Mesenteric fat pad (tissue), 1 donor: ENCODE data around the gene ERBB4. TPM values are rescaled to one million over a fixed set of nuclear protein-coding genes. Genes with fewer than 3 reads are reported as not detected.
"Not testable (repeated sequence)": the region's sequence is repeated elsewhere in the genome, so short reads cannot be mapped to it uniquely, and the experiment has no call there.

ENCODE experiments used
- DNase-seq: peaks from one replicate; pipeline ENCODE4 v3.0.0-alpha.2; 2020; ENCODE audit warnings: low spot score
- total RNA-seq: library from RNA; stranded (reverse); fragmentation: NEBNext Ultra II Directional; extraction: Animal tissue kit (Norgen Biotek cat#: 25700); gene quantifications from one replicate; pipeline ENCODE4 v1.2.1, GENCODE V29; 2021
- donor health status: DM: yes; HTN: yes; CAD: no.

ERBB4 gene
- total RNA-seq, 1 donor from 2014 or later: 0.45 TPM

- DNase-seq: no peak
These were observed 384.7 kb downstream of the ERBB4 start for GRCh38 chr2:212153923-212154322.

- no peak for DNase-seq
These were observed 390.6 kb downstream of the ERBB4 start for GRCh38 chr2:212147921-212148513.

- DNase-seq: no peak
These were observed 392.2 kb downstream of the ERBB4 start for GRCh38 chr2:212146416-212146815.

GRCh38 chr2:212145121-212145520, 393.5 kb downstream of the ERBB4 start:
- DNase-seq: no peak

DNA sequence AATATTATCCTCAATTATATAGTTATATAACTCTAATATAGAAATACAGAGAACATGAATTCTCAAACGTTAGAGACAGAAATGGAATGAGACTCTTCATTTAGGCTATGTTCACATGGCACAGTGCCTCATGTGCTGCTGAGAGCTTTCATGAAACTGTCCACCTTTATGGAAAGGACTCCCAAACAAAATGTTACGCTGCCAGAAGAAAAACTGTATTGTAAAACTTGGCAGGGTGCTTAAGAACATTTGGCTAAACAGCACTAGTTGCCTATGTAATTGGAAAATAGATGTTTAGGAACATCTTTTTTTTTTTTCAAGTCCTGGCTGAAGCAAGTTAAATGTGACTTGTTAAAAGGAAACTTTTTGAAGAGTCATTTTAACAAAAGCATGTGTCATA, 396.0 kb downstream of the ERBB4 start:
- DNase-seq: no peak

DNA sequence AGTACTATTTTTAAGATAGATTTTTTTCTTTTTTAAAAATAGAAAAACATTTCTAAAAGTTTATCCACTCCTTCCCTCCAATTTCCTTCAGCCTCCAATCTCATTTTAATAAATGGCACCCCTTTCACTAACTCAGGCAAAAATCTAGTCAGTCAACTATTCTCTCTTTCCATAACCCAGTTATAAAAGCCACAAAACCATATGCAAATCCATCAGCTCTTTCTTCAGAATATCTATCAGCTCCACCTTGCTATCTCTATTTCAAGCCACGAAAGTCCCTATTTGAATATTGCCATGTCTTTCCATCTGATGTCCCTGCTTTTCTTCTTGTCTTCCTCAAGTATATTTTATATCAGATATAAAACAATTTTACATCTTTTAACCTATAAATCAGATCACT, 397.1 kb downstream of the ERBB4 start:
- no peak for DNase-seq

DNA sequence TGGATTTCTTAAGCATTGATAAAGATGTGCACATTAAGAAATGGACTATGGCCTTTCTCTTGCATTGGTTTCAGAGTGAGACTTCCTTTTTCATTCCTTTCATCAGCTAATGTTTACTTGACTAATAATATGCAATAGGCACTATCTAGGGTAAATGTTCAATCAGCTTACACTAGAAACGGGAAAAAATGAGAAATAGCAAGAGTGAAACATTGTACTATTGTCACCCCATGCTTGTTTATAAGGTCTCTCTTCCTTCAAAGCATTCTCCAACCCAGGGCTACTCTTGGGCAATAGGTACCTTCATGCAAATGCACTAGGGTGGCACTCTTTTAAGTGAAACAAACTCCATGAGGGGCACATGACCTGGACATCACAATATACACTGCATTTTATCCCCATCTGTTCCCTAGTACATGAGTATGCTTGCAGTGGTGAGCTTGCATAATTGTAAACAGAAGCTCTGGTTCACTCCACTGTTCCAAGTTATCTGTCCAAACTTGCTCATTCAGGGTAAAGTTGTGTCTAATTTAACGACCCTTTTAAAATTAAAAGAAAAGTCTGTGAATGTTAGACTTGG, 402.3 kb downstream of the ERBB4 start:
- no peak for DNase-seq

- DNase-seq: no peak
These were observed 402.9 kb downstream of the ERBB4 start for GRCh38 chr2:212135739-212136138.

DNA sequence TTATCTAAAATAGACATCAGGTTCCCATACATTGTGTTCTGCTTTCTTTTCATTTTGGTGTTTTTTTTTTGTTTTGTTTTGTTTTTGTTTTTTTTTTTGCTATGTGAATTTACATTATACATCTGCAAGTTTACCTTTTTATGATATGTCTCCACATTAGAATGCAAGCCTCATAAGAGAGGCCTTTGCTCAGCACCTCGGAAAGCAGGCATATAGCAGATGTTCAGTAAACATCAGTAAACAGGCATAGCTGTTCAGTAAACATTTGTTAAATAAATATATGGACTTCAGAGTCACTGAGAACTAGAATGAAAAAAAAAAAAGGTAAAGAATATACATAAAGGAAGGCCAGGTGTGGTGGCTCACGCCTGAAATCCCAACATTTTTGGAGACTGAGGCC, 405.3 kb downstream of the ERBB4 start:
- no peak for DNase-seq

GRCh38 chr2:212124598-212124997, 414.0 kb downstream of the ERBB4 start:
- no peak for DNase-seq

- no peak for DNase-seq
These were observed 419.0 kb downstream of the ERBB4 start for GRCh38 chr2:212119591-212119990.

DNA sequence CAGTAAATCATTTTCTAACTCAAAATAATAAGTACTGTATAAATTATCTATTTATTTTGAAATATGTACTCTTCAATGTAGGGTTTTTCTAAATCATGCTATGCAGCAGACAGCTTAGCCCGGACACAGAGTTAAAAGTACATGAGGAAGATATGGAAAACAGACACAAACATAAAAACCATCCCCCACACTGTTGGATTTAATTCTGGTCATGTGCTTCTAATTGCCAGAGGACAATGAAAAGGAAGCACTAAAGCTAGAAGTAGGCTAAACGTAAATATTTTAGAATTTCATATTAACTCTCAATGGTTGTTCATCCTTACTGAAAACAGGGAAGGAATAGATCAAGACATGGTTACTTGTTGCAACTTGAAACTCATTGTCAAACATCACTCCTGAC, 420.7 kb downstream of the ERBB4 start:
- DNase-seq: no peak

- no peak for DNase-seq
These were observed 424.1 kb downstream of the ERBB4 start for GRCh38 chr2:212114489-212114888.

- DNase-seq: no peak
These were observed 426.2 kb downstream of the ERBB4 start for GRCh38 chr2:212112401-212112800.

DNA sequence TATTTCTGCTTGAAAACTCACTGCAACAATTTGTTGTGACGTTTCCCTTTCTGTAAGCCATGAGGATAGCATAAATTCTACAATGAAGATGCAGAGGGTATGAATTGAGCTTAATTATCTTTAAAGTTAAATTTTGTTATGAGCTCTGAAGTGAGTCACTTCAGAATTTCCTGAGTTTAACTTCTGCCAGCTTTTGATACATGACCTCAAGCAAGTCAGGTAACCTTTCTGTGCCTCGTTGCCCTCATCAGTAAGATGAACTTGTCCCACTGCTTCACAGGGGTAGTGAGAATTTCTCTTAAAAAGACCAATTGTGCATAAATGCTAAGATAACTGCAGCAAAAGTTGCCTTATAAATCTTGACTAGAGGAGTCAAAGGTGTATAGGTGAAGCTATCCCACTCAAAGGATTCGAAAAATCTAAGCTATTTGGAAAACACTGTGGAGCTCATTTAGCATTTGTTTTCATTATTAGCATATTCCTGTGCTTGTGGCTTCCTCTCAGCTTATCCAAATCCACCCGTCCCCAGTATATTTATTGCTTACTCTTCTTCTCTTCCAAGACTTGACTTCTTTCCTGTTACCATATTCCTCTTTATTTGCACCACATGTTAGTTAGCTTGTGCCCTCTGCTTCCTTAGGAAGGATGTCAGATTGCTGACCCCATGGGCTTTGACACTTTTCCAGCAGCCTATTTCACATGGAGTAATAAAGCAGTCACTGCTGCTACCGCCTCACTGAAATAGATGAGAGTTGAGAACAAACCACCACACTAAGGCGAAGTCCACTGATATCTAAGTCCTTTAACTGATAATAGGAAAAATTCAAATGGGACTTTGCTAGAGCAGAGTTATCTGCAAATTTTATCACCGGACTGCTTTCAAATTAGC, 428.6 kb downstream of the ERBB4 start:
- DNase-seq: no peak

GRCh38 chr2:212109217-212109616, 429.4 kb downstream of the ERBB4 start:
- no peak for DNase-seq

- no peak for DNase-seq
These were observed 430.6 kb downstream of the ERBB4 start for GRCh38 chr2:212107989-212108388.

DNA sequence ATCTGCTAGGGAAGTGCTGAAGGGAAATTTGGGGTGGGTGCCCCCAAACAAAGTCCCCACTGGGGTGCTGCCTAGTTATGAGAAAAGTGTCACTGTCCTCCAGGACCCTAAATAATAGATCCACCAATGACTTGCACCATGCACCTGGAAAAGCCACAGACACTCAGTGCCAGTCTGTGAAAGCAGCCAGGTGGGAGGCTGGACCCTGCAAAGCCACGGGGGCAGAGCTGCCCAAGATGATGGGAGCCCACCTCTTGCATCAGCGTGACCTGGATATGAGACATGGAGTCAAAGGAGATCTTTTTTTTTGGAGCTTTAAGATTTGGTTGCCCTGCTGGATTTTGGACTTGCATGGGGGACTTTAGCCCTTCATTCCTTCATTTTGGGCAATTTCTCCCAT, 431.6 kb downstream of the ERBB4 start:
- no peak for DNase-seq

GRCh38 chr2:212106536-212106935, 432.1 kb downstream of the ERBB4 start:
- DNase-seq: not testable (repeated sequence)

DNA sequence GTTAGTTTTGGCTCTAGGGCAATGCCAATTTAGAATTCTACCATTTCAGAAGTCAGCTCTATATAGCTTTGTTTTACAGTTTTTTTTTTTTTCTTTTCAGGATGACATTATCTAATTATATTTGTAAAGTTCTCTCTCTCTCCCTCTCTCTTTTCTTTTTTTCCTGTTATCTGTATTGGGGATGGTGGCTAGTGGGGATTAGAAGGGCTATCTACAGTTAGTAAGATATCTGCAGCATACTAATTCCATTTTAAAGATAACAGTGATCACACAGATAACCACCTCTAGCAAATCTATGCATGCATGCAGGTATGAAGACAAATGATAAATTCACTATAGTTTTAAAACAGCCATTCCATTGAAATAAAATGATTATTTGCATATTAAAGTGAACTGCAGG, 438.9 kb downstream of the ERBB4 start:
- DNase-seq: no peak

DNA sequence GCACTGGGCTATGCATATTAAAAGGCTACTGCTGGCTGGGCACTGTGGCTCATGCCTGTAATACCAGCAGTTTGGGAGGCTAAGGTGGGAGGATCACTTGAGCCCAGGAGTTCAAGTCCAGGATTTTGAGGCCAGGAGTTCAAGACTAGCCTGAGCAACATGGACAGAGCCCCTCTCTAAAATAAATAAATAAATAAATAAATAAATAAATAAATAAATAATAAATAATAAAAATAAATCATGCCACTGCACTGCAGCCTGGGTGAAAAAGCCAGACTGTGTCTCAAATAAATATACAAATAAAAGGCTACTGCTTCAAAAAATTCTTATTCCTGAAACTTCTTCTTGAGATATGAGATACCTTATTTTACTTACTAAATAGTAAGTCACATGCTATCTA, 439.6 kb downstream of the ERBB4 start:
- DNase-seq: no peak

DNA sequence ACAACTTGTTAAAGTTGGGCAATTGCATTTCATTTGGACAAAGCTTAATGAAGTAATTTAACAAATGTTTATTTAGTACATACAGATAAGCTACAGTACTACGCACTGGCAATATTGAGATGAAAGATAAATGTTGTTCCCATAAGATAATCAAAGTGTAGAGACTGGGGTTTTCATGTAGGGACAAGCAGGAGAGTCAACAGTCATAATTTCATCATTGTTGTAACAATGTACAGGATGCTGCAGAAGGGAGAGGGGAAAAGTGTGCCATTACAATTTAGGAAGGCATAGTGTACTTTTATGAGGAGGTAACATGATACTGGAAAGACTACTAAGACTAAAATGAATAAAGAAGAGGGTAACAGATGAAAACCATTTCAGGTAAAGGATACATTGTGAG, 441.6 kb downstream of the ERBB4 start:
- DNase-seq: no peak

DNA sequence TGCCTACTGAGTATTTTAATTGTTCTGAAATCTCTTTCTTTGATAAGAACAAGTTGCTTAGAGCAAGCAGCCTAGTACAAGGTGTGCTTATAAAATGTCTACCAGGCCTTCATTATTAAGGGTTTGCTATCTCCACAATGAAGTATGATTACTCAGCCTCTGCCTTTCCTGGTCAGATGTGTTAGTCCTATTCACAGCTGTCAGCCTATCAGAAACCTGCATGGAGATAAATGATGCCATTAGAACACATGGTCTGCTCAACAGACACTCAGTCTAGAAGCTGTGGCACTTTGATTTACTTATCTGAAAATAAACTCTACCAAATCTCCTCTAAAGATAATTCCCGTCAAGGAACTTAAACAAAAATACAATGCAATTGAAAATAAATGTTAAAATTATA, 448.7 kb downstream of the ERBB4 start:
- DNase-seq: no peak
